CD1c-positive myeloid dendritic cell (primary cell): ENCODE results near the gene TUBA4B.
"Not testable (repeated sequence)": the region's sequence is repeated elsewhere in the genome, so short reads cannot be mapped to it uniquely, and the experiment has no call there.

Experiments
- DNase-seq: peaks from one replicate; pipeline ENCODE4 v3.0.0-alpha.2; 2016; ENCODE audit errors: extremely low spot score

Gene TUBA4B

DNA sequence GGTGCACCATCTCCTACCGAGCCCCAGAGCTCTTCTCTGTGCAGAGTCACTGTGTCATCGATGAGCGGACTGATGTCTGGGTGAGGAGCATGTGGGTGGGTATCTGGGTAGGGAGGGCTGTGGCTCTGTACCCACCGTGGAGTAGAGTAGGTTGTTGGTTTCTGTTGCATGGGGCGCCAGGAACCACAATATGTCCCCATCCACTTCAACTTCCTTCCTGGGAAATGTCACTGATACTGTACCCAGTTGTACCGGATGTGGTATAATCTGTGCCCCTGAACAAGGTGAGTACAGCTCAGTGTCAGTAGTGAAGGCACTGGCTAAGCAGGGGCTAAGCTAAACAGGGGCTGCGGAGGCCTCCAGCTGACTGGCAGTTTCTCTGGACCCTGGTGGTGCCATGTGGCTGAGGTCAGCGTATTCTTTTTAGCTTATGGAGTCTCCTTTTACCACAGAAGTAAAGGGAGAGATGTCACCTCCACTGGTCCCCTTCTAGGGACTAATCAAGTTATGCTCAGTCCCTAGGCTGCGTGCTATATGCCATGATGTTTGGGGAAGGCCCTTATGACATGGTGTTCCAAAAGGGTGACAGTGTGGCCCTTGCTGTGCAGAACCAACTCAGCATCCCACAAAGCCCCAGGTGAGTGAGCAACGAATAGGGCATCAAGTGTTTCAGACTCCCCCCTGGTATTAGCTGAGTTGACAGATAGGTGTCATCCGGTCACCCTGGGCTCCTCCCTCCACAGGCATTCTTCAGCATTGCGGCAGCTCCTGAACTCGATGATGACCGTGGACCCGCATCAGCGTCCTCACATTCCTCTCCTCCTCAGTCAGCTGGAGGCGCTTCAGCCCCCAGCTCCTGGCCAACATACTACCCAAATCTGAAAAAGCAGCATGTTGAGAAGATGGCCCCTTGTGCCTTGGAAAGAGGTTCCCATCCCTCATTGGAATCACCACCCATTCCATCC is 5.1 kb upstream of the TUBA4B start:
- DNase-seq: peak; percentile 66

DNA sequence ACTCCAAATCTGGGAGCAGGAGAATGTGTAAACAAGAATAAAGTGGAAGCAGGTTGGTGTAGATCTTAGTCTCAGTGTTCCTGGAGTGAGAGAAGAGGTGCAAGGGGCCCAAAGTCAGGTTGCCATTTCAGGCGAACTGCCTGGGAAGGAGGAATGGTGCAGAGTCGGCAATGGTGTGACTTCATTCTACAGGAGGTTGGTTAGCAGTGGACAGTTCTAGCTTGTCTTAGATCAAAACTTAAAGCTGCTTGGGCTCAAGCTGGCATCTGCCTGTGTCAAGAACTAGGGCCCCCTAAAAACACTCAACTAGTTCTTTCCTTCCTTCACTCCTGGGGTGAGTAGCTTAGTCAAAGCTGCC is 4.2 kb upstream of the TUBA4B start:
- no peak for DNase-seq

DNA sequence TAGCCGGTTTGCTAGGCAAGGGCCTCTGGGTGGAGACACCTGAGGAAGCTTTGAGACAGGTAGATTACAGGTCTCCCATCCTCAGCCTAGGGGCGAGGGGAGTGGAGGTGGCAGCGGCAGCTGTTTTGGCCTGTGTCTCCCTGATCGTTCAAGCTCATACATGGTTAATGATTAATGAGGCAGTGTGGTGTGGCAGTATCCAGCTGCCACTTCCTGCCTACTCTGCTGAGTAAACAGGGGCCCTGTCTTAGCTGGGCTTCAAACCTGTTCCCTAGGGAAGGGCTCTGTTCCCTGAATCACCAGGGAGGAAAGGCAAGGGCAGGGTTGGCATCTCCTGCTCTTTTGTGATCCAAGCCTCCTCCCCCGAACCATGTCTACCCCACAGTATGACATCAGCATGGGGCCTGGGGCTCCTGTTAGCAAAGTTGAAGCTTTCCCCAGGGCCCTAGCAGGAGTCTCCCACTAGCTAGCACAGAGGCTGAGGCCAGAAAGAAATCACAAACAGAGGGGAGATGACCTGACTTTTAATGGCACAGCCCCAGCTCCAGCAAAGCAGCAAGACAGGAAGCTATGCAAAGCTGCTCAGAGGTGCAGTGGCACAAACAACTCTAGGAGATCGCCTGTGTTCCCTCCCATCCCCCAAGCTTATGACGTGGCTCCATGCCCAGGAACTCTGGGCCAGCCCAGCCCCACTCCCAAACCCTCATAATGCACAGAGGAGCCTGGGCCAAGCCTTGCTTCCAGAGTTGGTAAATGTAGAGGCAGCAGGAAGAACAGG is 3.7 kb upstream of the TUBA4B start:
- DNase-seq: no peak

DNA sequence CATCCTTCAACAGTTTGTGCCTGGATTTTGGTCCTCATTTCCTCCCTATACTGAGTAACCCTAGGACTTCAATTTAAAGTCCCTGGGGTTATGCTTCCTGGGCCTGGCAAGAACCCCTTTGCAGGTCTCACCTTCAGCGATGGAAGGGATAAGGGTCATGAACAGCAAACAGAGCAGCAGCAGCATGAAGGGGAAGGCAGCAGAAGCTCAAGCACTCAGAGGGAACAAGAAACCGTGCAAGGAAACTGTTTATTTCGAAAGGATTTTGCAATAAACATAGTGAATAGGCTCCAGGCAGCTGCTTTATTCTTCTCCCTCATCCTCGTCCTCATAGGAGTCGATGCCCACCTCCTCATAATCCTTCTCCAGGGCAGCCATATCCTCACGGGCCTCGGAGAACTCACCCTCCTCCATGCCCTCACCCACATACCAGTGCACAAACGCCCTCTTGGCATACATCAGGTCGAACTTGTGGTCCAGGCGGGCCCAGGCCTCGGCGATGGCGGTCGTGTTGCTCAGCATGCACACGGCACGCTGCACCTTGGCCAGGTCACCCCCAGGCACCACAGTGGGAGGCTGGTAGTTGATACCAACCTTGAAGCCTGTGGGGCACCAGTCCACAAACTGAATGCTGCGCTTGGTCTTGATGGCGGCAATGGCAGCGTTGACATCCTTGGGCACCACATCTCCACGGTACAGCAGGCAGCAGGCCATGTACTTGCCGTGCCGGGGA is 2.8 kb upstream of the TUBA4B start:
- peak; percentile 14 for DNase-seq

DNA sequence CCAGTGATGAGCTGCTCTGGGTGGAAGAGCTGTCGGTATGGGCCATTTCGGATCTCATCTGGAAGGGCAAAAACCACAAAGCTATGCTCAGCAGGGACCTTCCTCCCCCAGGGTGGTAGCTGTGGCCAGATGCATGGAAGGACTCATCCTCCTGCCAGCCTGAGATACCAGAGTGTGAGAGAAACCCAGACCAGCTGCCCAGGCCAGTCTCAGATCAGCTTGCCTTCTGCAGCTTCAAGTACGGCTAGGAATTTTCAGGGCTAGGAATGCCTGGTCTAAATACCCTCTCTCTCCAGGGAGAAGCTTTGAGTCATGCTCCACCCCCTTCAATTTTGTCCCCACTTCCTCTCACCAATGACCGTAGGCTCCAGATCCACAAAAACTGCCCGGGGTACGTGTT is 1.4 kb upstream of the TUBA4B start:
- DNase-seq: peak; percentile 36

DNA sequence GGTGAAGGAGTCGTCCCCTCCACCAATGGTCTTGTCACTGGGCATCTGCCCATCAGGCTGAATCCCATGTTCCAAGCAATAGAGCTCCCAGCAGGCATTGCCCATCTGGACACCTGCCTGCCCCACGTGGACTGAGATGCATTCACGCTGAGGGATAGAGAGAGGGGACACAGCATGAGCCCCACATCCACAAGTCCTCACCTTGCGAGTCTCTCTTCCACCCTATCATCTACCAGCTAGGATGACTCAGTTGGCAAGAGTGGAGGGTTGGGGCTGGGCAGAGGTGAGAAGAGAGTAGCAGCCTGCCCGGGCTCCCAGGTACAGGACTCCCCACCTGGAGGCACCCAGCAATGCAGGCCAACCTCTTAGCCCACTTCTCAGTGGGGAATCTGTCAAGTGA is 959 bp upstream of the TUBA4B start:
- no peak for DNase-seq

DNA sequence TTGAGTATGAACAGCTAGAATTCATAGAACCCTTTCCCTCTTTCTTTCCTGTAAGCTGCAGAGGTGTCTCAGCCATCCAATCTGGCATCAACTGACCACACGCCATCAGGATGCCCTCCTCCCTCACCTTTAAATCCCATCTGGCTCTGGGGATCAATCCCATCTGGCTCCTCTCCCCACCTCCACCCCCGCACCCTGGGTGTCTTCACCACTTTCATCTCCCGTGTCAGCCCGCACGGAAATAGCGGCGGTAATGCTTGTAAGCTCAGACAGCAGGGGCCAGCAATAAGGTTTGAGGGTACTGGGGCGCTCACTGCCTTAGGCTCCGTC is 508 bp upstream of the TUBA4B start:
- DNase-seq: no peak

DNA sequence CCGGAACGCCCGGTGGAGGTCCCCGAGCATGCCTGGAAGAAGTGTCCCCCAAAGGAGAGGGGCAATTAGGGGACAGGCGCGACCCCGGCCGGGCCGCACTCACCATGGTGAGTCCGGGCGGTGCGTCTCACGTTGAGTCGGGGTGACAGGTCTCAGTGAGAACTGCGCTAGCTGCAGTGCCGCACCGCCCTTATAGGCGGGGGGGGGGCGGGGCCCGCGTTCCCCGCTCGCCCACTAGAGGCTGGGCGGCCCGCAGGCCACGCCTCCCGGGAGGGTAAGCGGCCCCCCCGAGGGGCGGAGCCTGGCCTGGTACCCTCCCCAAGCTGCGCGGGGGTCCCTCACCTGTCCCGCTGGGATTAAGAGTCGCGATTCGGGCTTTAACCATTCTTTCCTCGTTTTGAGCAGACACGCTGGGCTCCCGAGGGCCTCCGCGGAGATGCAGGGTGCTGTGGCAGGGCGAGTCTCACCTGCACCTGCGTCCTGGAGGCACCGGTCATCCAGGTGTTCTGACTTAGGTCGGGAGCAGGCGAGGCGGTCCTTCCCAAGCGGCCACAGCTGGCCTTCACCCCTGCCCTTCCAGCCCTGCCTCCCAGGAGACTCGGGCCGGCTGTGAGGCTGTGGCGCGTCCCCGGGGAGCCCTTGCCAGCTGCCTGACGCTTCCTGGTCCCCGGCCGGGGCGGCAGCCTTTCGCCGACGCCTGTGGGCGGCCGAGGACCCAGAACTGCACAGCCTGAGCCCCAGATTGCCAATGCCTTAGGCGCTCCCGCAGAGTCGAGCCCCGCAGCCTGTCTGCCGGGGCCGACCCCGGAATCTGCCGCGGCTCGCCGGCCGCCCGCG is 928 bp downstream of the TUBA4B start, which contains the start of gene TUBA4A:
TUBA4A (minus strand) TSS at position 166 of the 837 bp plus-strand sequence; CDS start at position 106, 60 bp downstream.
- DNase-seq: peak; percentile 93

DNA sequence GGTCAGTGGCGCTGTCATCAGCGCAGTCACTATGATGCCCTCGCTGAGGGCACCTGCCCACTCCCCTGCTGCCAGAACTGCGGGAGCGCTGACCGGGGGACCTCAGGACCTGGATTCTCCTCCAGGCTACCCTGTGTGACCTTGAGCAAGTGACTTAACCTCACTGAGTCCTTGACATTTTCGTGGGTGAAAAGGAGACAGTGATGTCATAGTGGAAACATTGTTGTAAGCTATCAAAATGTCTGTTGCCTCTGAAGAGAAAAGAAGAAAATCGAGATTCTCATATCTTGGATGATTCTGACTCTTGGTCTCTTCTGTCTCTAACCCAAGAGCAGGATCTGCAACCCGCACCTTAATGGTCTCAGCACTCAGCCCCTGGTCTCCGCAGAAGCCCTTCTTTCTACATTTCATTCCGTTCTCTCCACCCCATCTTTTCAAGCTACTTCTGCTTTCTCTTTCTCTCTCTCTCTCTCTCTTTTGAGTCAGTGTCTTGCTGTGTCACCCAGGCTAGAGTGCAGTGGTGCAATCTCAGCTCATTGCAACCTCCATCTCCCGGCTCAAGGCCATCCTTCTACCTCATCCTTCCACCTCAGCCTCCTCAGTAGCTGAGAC is 1.7 kb downstream of the TUBA4B start:
- DNase-seq: peak; percentile 63

DNA sequence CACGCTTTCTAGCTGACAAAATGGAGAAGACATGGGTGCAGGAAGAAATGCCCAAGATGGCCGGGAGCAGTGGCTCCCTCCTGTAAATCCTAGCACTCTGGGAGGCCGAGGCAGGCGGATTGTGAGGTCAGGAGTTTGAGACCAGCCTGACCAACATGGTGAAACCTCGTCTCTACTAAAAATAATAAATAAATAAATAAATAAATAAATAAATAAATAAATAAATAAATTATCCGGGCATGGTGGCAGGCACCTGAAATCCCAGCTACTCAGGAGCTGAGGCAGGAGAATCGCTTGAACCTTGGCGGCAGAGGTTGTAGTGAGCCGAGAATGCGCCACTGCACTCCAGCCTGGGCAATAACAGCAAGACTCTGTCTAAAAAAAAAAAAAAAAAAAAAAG is 5.9 kb downstream of the TUBA4B start:
- not testable (repeated sequence) for DNase-seq

DNA sequence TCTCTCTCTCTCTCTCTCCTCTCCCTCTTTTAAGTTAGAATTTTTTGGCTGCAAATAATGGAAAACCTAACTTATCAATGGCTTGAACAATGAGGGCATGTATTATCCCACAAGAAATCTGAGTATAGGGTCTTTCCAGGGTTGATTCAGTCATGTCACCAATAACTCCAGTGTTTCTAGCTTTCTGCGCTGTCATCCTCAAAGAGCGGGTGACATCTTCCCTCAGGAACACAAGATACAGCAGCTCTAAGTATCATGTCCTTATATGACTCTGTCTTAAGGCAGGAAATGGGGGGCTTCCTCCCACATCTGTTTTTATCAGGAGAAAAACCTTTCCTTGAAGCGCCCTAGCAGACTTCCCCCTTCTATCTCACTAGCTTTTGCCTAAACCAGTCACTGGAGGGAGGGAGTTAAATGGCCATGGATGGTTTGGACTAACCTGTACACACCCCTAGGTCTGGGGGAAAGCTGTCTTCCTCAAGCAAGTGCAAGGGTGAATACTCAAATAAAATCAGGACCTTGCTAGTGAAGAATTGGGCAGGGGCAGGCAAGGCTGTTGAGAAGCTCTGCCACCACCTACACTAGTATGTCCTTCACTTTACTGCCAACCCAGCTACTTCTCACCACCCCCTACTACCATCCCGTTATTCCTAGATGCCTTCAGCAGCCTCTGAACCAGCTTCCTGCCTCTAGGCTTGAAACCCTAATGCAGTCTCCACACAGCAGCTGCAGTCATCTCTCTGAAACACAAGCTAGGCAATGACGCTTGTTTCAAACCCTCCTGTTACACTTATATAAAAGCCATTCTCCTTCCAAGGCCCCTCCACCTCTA is 8.2 kb downstream of the TUBA4B start:
- DNase-seq: no peak

DNA sequence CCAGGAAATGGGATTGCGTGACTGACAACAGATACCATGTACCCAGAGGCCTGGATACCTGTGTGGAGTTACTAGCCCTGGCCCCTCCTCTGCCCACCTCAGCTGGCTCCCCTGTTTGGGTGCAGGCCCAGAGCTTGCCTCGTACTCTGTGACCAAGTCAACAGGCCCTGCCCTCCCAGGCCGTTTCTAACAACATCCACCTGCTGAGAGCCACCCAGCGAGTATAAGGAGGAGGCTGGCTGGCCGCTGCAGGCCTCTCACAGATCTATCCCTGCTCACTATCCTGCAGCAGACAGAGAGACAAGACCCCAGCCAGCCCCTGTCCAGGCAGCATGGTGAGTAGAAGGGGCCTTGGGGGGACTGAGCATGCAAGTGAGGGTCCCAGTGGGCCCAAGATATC is 13.2 kb downstream of the TUBA4B start:
- DNase-seq: no peak

DNA sequence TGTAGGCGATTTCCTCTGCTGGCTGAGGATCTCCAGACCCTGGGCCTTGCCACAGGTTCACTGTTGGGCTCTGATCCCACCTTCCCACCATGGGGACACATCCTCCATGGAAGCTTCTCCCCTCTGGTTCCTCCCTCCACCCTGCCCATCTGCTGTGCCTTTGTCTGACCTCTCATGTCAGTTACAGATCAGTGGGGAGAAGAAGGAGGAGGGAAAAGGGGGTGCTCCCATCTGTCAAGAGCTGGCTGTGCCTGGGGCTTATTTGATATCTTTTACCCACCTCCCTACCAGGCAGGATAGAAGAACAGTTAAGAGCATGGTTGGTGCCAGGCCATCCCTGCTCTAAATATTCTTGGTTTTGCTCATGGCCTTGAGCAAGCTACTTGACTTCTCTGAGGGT is 13.8 kb downstream of the TUBA4B start:
- DNase-seq: no peak

DNA sequence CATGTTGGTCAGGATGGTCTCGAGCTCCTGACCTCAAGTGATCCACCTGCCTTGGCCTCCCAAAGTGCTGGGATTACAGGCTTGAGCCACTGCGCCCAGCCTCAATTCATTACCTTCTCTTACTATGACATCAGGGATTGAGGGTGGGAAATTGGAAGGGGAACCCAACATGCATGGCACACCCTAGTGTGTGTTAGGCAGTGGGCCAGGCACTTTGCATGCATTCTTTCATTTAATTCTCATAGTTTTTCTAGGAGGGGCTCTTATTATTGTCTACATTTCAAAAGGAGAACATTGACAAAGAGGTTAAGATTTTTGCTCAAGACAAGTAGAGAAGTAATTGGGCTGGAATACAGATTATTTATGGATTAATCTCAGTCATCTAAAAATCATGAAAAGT is 15.3 kb downstream of the TUBA4B start:
- DNase-seq: no peak

DNA sequence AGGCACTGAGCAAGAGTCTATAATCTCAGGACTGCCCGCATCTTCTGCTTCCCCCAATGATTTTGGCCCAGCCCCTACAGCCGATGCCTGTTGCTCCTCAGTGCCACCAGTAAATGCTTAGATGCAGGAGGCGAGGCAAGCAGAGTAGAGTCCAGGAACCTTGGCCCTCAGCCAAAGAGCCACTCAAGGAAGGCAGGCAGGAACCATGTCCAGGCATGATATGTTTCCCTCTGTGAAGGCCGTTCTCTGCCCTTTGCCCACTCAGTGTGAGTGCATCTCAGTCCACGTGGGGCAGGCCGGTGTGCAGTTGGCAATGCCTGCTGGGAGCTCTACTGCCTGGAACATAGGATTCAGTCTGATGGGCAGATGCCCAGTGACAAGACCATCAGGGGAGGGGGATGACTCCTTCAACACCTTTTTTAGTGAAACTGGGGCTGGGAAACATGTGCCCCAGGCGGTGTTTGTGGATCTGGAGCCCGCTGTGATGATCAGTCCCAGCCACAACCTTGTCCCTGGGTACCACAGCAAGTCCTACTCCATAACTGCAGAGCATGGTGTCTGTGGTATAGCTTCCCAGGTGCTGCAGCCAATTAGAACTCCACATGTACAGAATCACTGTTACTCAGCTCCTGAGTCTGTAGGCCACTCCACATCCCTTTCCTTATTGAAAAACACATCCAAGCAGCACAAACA is 16.5 kb downstream of the TUBA4B start:
- DNase-seq: no peak

DNA sequence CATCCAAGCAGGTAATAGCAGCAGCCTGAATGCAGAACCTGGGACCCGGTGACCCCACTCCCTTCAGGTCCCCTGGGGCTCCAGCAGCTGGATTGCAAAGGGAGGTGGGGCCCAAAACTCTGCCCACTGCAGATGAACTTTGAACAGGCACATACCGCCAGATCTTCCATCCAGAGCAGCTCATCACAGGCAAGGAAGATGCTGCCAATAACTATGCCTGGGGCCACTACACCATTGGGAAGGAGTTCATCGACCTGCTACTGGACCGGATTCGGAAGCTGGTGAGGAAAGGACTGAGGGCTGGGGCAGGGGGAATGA is 17.0 kb downstream of the TUBA4B start:
- DNase-seq: no peak

DNA sequence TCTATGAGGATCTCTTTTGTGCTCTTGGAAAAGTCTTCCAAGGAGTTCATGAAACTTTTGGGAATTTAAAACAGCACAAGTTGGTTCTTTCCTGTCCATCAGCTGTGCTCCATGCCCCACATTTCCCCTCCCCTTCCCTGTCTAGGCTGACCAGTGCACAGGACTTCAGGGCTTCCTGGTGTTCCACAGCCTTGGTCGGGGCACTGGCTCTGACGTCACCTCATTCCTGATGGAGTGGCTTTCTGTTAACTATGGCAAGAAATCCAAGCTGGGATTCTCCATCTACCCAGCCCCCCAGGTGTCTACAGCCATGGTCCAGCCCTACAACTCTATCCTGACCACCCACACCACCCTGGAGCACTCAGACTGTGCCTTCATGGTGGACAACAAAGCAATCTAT is 18.0 kb downstream of the TUBA4B start:
- DNase-seq: no peak

DNA sequence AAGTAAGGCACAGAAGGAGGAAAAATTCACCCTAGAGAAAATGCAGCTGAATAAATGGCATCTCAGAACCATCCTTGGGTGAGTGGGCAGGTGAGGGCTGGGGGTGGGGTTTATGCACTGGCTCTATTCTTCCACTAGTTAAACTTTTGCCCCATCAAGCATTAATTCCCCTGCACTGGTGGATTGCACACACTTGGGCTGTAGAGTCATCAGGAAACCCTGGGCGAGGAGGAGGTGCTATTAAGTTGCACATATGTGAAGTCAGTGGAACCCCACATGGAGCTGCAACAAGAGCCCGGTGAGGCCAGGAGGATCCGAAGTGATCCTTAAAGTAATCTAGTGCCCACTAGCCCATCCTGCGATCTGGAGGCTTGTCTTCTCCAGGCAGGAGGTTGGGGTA is 19.3 kb downstream of the TUBA4B start:
- no peak for DNase-seq

DNA sequence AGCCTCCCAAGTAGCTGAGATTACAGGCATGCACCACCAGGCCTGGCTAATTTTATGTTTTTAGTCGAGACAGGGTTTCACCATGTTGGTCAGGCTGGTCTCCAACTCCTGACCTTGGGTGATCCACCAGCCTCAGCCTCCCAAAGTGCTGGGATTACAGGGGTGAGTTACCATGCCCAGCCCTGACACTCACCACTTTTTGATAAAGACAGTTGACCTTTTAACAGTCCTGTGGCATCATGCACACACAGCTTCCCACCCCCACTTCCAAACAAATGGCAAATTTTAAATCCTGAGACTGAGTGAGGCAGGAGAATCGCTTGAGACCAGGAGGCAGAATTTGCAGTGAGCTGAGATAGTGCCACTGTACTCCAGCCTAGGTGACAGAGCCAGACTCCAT is 20.0 kb downstream of the TUBA4B start:
- DNase-seq: no peak

DNA sequence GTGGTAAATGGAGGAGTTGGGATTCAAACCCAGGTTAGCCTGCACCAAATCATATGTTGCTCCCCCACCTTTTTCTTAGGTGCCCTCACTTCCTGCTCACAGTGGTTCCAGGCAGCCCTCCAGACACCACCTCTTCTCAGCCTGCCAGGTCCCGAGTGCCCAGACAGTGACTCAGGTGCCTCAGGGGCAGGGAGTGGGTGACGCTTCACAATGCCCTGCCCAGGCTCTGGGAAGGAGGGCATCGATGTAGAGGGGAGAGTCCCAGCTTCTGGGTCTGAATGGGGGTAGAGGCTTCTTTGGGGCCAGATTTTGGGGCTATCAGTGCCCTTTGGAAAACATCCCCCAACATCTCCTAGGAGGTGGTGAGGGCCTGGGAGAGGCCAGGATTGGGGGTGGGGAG is 20.9 kb downstream of the TUBA4B start:
- DNase-seq: no peak
